ENCODE measurements around the gene OPN3. TPM values are rescaled to one million over a fixed set of nuclear protein-coding genes. Genes with fewer than 3 reads are reported as not detected.

The OPN3 gene
- total RNA-seq, 2 experiments from 2014 or later = 8.6 to 9.3 TPM

DNA sequence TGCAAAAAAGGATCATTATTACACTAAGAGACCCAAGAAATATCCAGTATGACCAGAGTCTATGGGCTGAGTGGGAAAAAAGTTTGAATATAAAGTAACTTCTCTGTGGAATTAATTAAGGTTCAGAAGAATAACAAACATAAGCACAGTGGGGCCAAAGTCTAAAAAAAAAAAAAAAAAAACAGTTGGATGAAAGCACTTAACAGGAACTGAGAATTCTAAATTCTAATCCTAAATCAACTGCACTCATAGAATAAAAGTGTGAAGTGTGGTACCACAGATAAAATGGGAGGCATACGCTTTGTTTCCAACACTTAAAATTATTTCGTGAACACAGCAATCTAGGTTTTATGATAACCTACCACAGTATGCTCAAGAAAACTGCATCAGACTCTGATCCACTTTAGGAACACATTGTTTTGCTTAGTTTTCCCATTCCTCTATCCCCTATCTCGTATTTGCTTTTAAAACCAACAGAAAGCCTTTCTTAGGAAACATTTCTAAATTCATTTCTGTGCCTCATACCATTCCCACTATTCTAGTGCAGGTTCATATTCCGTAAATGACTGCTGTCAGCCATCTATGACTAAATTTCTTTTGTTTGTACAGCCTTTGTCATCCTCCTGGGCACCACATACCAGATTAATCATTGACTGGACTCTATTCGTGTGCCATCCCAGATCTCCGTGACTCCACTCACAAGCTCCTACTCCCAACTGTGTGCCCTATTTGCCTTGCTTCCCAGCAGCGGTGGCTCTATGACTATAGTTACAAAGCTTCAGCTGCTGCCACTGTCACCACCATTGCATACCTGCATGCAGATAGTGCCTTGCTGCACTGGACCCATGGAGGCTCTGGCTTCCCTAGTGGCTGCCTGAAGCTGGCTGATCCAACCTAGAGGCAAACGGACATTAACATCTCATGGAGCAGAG is 24.9 kb downstream of the OPN3 start:
- H3K9me3 Mint-ChIP-seq = no peaks in the 10 kb centered on the region
- no peak overlapping the region for H3K4me3 Mint-ChIP-seq
- no peaks in the 10 kb centered on the region for H3K27me3 Mint-ChIP-seq
- H3K27ac Mint-ChIP-seq = no peak overlapping the region
- H3K36me3 Mint-ChIP-seq = peaks cover 6% of the 10 kb centered on the region
- peaks cover 16% of the 10 kb centered on the region for H3K4me1 Mint-ChIP-seq
- no peak for DNase-seq

DNA sequence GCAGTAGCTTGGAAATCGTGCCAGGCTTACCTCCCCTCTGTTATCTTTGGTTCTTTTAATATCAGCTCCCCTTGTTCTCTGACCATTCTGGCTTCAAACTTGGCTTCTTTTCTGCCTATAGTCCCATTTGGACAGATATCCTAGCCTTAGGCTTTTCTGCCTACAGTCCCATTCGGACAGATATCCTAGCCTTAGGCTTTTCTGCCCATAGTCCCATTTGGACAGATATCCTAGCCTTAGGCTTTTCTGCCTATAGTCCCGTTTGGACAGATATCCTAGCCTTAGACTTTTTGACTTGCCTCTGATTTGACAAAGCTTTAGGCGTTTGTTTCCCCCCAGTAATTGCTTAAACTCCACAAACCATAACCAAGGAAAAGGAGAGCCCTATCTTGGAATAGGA is 25.6 kb downstream of the OPN3 start:
- Mint-ChIP-seq H3K27ac (no peak overlapping the region), H3K4me3 (no peak overlapping the region), H3K9me3 (no peaks in the 10 kb centered on the region), H3K36me3 (peaks cover 6% of the 10 kb centered on the region), H3K4me1 (peaks cover 16% of the 10 kb centered on the region), H3K27me3 (no peaks in the 10 kb centered on the region)
- no peak for DNase-seq

DNA sequence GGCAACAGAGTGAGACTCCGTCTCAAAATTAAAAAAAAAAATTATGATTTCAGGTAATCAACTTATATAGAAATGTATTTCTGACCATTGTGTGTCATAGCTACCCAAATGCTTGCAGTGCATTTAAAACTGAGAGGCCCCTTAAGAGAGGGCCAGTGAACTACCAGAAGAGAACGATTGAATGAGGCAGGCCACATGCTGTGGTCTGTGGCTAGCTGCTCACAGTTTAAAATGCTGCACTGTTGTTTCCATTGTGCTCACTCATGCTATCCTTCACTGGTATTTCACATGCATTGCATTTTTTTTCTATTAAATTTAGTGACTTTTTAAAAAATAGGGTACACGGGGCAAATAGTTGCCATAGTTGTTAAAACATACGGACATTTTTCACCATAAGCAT is 26.0 kb downstream of the OPN3 start:
- DNase-seq = no peak
- Mint-ChIP-seq H3K4me1 (peaks cover 16% of the 10 kb centered on the region), H3K36me3 (peaks cover 6% of the 10 kb centered on the region), H3K4me3 (no peak overlapping the region), H3K27me3 (no peaks in the 10 kb centered on the region), H3K9me3 (no peaks in the 10 kb centered on the region), H3K27ac (no peak overlapping the region)

DNA sequence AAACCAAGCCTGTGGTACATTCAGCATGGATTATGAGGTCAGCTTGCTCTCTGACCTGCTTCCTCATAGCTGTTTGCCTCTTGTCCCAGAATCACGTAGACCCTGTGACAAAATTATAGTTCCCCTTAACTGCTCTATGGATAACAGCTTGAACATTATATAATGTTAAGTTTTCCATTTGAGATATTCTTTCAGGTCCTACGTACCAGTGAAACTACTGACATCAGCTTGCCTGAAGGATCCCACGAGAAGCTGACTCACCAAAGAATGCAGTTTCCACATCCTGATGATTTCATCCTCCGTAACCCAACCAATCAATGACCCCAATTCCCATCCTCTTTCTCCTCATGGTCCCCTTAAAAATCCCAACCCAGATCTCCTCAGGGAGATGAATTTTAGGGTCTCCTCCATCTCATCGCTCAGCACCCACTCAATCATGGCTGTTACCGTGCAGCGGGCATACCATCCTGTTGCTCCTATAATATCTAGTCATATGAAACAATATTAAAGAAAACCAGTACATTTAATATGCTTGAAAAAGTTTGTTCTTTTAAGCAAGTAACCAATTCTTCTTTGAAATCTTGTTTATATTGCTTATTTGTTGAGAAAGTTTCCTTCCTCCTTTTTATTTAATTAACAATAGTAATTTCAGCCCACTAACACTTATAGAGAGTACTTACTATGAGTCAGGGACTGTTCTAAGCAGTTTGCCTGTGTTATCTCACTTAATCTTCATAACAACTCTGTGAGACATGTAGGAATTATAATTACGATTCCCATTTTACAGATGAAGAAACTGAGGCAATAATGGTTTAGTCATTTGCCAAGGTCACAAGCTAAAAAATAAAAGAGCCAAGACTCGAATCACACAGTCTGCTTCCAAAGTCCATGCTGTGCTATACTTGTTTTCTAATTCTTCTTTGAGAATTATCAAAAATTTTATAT is 27.4 kb downstream of the OPN3 start:
- Mint-ChIP-seq H3K27me3 (no peaks in the 10 kb centered on the region), H3K36me3 (peaks cover 6% of the 10 kb centered on the region), H3K4me3 (no peak overlapping the region), H3K4me1 (peaks cover 16% of the 10 kb centered on the region), H3K9me3 (no peaks in the 10 kb centered on the region), H3K27ac (peak overlapping the region; percentile 1)
- DNase-seq = no peak

DNA sequence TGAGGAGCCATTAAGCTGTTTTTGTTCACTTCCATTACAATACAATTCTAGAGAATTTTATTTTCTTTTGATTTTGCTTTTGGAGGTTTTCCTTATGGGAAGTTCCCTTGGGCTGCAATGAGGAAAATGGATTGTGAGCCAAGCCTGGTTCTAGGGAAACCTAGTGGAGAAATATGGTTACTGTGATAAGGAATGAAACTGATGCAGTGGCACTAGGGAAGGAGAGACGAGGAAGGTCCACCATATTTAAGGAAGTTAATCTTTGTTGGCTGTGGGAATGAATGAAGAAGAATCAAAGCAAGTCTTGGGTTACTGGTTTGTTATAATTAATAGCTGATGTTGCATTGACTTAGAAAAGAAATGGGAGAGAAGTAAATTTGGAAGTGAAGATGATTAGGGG is 28.4 kb downstream of the OPN3 start:
- H3K27me3 Mint-ChIP-seq = no peaks in the 10 kb centered on the region
- no peak overlapping the region for H3K27ac Mint-ChIP-seq
- no peak overlapping the region for H3K4me3 Mint-ChIP-seq
- DNase-seq = no peak
- no peaks in the 10 kb centered on the region for H3K9me3 Mint-ChIP-seq
- H3K4me1 Mint-ChIP-seq = peaks cover 16% of the 10 kb centered on the region
- H3K36me3 Mint-ChIP-seq = peaks cover 6% of the 10 kb centered on the region

DNA sequence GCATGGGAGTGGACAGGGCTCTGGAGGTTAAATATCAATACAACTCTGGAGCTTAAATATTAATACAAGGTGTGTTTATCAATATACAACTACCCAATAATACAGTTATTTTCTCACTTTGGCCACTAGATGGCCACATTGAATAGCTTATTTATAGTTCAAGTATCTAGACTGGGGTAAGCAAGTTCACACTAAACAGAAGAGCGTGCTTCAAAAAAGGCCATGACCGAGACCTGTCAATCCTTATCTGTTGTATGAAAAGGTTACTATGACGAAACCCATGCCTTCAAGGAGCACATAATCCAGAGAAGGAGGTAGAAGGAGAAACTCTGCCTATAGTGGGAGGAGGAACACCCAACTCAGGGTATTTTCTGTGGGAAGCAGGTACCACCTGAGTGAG is 29.1 kb downstream of the OPN3 start:
- H3K27ac Mint-ChIP-seq = no peak overlapping the region
- H3K36me3 Mint-ChIP-seq = peaks cover 6% of the 10 kb centered on the region
- no peak for DNase-seq
- H3K27me3 Mint-ChIP-seq = no peaks in the 10 kb centered on the region
- no peaks in the 10 kb centered on the region for H3K9me3 Mint-ChIP-seq
- peaks cover 16% of the 10 kb centered on the region for H3K4me1 Mint-ChIP-seq
- no peak overlapping the region for H3K4me3 Mint-ChIP-seq

DNA sequence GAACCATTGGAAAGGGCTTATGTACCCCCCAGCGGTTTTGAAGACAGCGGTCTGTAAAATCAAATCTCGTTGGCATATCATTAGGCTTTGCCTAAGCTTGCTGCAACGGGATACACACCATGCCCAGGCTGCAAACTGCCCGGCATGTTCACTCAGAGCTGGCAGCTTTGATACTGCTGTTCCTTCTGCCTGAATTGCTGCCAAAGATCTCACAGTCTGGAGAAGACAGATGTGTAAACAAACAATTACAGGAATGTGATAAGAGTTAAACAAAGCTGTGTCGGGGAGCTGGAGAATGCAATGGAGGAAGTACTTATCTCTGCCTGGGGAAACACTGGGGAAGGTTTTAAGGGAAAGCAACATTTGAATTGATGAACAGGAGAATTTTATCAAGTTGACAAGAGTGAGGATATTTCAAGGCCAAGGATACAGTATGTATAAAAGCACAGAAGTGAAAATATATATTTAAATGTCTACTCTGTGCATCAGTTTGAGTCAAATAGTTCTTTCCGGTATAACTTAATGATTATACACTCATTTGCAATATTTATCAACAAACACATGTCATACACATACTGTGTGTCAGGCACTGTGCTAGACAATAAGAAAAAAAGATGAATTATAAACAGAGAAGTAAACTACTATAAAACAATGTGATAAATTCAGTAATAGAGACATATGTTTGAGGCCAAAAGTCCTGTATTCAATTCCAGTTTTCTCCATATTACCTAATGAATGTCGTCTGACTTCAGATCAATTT is 29.9 kb downstream of the OPN3 start:
- H3K9me3 Mint-ChIP-seq = no peaks in the 10 kb centered on the region
- H3K27ac Mint-ChIP-seq = no peak overlapping the region
- no peak overlapping the region for H3K4me3 Mint-ChIP-seq
- peaks cover 6% of the 10 kb centered on the region for H3K36me3 Mint-ChIP-seq
- no peak for DNase-seq
- H3K4me1 Mint-ChIP-seq = peaks cover 16% of the 10 kb centered on the region
- no peaks in the 10 kb centered on the region for H3K27me3 Mint-ChIP-seq

DNA sequence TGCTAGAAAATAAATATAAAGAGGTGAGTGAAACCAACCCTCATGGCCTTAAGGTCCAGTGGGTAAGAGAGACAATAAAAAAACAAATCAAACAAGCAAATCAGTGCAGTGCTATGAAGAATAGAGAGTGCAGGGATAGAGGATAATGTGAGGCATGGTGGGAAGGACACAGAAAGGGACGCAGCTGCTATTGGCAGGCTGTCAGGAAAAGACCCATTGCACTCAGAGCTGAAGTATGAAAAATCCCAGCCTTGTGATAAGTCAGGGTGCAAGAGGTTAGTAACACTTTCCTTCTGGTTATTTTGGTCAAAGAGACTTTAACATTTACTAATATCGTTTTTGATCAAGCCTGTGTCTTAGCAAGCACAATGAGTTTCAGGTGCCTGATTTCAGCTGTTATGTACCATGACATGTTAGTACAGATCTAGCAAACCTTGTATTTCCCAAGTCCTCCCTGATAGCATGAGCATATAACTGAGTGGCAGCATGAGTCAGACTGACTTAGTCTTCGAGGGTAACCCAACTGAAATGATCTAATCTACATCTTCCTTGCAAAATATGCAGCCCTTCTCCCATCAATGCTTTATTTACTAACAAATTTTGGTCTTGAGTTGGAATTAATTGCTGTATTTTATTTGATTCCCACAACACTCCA is 31.7 kb downstream of the OPN3 start:
- Mint-ChIP-seq H3K9me3 (no peaks in the 10 kb centered on the region), H3K27me3 (no peaks in the 10 kb centered on the region), H3K4me3 (no peak overlapping the region), H3K4me1 (peaks cover 6% of the 10 kb centered on the region), H3K27ac (no peak overlapping the region), H3K36me3 (peaks cover 6% of the 10 kb centered on the region)
- no peak for DNase-seq

DNA sequence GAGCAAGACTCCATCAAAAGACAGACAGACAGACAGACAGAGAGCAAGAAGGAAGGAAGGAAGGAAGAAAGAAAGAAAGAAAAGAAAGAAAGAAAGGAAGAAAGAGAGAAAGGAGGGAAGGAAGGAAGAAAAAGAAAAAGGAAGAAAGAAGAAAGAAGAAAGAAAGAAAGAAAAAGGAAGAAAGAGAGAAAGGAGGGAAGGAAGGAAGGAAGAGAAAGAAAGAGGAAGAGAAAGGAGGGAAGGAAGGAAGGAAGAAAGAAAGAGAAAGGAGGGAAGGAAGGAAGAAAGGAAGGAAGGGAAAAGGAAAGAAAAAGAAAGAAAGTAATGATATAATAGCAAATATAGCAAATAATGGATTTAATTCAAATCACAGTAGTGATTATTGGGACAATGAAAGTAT is 32.7 kb downstream of the OPN3 start:
- Mint-ChIP-seq H3K27ac (no peak overlapping the region), H3K36me3 (peaks cover 8% of the 10 kb centered on the region), H3K4me3 (no peak overlapping the region), H3K4me1 (no peaks in the 10 kb centered on the region), H3K9me3 (no peaks in the 10 kb centered on the region), H3K27me3 (no peaks in the 10 kb centered on the region)
- DNase-seq = no peak

DNA sequence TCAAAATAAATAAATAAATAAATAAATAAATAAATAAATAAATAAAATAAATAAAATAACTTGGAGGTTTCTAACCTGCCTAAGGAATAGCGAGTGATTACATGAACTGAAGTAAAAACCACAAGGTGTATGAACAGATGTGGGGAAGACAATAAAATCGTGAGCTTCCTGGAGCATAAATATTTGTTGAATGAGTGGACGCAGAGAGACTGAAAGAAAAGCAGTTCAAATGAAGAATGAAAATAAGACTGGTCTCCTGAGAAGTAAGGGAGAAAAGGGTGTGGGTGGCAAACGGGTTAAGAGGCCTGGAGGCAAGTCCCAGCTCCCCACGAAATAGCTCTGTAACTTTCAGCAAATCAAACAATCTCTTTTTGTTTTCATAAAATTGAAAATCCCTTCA is 33.6 kb downstream of the OPN3 start:
- H3K4me1 Mint-ChIP-seq = no peaks in the 10 kb centered on the region
- H3K9me3 Mint-ChIP-seq = no peaks in the 10 kb centered on the region
- peaks cover 9% of the 10 kb centered on the region for H3K36me3 Mint-ChIP-seq

DNA sequence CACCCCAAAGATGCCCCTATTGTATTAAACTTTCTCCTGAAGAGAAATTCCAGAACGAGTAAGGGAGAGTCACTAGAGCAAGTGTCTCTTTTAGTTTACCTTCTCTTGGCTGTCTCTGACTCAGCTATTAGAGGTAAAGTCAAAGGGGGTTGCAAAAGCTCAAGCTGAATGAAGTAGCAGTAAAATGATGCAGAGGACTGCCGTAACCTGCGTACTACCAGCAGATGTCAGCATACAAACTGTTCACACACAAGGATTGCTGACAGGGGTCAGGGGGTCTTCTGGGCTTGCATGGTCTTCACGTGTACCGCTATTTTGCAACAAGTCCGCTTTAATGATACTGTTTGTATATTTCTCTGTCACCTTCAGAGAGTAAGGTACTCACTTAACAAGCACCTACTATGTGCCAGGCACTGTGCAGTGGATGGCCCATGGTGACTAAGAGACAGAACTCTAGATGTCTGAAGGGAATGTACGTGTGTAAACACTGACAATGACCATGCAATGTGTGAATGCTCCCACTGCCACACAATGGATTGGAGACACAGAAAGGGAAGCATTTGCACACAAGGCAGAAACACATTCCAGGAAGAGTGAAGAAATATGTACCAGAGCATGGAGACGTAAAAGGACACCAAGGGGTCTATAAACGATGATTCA is 34.9 kb downstream of the OPN3 start:
- no peak for DNase-seq
- no peak overlapping the region for H3K4me3 Mint-ChIP-seq
- no peaks in the 10 kb centered on the region for H3K9me3 Mint-ChIP-seq
- no peak overlapping the region for H3K27ac Mint-ChIP-seq
- no peaks in the 10 kb centered on the region for H3K4me1 Mint-ChIP-seq
- peaks cover 9% of the 10 kb centered on the region for H3K36me3 Mint-ChIP-seq
- no peaks in the 10 kb centered on the region for H3K27me3 Mint-ChIP-seq

More for the DNA sequence above, 33.6 kb downstream of the OPN3 start:
- Mint-ChIP-seq H3K27ac (no peak overlapping the region), H3K4me3 (no peak overlapping the region), H3K27me3 (no peaks in the 10 kb centered on the region)
- no peak for DNase-seq

DNA sequence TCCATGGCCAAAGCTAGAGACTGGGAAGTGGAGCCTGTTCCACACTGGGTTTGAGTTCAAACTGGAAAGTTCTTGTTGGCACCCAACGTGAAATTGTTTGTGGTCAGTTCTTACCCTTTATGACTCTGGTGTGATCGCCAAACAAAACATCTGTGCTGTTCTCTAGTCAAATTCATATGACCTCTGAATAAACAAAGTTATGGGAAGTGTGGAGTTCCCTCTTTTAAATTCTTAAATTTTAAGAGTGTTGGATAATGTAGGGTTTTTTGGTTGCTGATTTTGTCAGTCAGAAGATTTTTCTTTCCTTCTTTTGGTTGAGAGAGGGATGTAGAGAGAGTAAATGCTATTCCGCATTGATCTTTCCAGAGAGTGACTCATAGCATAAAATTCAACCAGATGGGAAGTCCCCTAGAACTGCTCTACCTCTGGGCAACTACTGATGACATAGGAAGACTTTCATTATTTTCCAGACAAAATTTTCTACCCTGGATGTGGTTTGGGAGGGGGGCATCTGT is 36.4 kb downstream of the OPN3 start:
- Mint-ChIP-seq H3K36me3 (peaks cover 9% of the 10 kb centered on the region), H3K9me3 (no peaks in the 10 kb centered on the region), H3K27me3 (no peaks in the 10 kb centered on the region), H3K27ac (no peak overlapping the region), H3K4me3 (no peak overlapping the region), H3K4me1 (no peaks in the 10 kb centered on the region)
- no peak for DNase-seq

DNA sequence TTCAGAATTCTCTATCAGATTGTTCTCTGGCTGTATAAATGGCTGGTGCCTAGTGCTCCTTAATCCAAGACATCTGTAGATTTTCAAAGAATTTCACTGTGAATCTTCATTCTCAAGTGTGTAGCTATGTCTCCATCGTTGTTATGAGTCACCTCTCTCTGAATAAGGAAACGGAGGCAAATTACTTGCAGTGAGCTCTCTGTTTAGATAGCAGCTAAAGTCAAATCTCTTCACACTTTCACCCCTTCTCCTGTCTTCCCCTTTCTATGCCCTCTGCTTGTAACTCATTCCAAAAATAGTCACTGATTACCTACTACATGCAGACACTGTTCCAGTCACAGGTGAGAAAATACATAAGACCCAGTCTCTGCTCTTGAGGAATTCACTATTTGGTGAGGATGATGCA is 39.7 kb downstream of the OPN3 start:
- no peaks in the 10 kb centered on the region for H3K27me3 Mint-ChIP-seq
- no peaks in the 10 kb centered on the region for H3K9me3 Mint-ChIP-seq
- H3K36me3 Mint-ChIP-seq = peaks cover 12% of the 10 kb centered on the region
- DNase-seq = no peak
- H3K4me1 Mint-ChIP-seq = no peaks in the 10 kb centered on the region
- H3K4me3 Mint-ChIP-seq = no peak overlapping the region
- no peak overlapping the region for H3K27ac Mint-ChIP-seq

DNA sequence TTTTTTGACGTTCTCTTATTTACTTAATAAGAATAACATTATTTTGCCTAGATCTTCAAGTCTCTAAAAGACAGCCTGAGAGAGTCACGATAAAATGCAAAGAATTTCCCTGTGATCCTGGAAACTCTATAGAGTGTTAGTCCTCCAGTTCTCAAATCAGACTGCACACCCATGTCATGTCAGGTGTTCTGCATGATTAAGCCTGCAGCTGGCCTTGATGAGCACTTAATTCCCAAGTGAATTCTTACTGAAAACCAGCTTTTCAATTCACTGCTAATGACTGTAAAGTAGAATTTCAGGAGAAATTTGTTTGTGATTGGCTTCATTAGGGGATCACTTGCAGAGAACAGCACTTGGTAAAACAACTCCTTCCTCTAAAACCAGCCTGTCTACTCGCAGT is 41.9 kb downstream of the OPN3 start:
- Mint-ChIP-seq H3K36me3 (peaks cover 6% of the 10 kb centered on the region), H3K27ac (no peak overlapping the region), H3K4me3 (no peak overlapping the region), H3K4me1 (no peaks in the 10 kb centered on the region), H3K9me3 (no peaks in the 10 kb centered on the region), H3K27me3 (no peaks in the 10 kb centered on the region)
- DNase-seq = no peak

Data from activated naive CD8-positive, alpha-beta T cell treated with anti-CD3 and anti-CD28 coated beads for 36 hours (primary cell).